WERI-Rb-1 (cell line): ENCODE measurements around the gene GBP1.

Experiments used
- DNase-seq: peaks from one replicate; pipeline ENCODE4 v3.0.0-alpha.2; 2020
- H3K27ac ChIP-seq: fragments of 250-450 bp; sonication (Bioruptor Pico); 2 replicates; pipeline ENCODE4 v1.5.1; 2020; ENCODE audit warnings: mild to moderate bottlenecking, moderate library complexity
- H3K27me3 ChIP-seq: fragments of 250-450 bp; sonication (Bioruptor Pico); 2 replicates; pipeline ENCODE4 v1.5.1; 2021; ENCODE audit warnings: mild to moderate bottlenecking, low read depth, moderate library complexity; ENCODE audit not compliant: insufficient read depth, severe bottlenecking
- H3K36me3 ChIP-seq: fragments of 250-450 bp; sonication (Bioruptor Pico); 2 replicates; pipeline ENCODE4 v1.5.1; 2020; ENCODE audit warnings: mild to moderate bottlenecking, moderate library complexity
- H3K4me3 ChIP-seq: 2 replicates; pipeline ENCODE4 v1.5.1; 2011; ENCODE audit warnings: low read depth, mild to moderate bottlenecking, control low read depth, low read length
- H3K9me3 ChIP-seq: fragments of 250-450 bp; sonication (Bioruptor Pico); 2 replicates; pipeline ENCODE4 v1.5.1; 2021; ENCODE audit warnings: mild to moderate bottlenecking, moderate library complexity; ENCODE audit not compliant: severe bottlenecking
- TF ChIP-seq, protein P1 (sequence below): IDR thresholded peaks from 2 replicates; pipeline ENCODE4 v1.5.1; 2011; ENCODE audit warnings: low read depth, mild to moderate bottlenecking, control low read depth, inconsistent platforms, low read length

GBP1 gene

DNA sequence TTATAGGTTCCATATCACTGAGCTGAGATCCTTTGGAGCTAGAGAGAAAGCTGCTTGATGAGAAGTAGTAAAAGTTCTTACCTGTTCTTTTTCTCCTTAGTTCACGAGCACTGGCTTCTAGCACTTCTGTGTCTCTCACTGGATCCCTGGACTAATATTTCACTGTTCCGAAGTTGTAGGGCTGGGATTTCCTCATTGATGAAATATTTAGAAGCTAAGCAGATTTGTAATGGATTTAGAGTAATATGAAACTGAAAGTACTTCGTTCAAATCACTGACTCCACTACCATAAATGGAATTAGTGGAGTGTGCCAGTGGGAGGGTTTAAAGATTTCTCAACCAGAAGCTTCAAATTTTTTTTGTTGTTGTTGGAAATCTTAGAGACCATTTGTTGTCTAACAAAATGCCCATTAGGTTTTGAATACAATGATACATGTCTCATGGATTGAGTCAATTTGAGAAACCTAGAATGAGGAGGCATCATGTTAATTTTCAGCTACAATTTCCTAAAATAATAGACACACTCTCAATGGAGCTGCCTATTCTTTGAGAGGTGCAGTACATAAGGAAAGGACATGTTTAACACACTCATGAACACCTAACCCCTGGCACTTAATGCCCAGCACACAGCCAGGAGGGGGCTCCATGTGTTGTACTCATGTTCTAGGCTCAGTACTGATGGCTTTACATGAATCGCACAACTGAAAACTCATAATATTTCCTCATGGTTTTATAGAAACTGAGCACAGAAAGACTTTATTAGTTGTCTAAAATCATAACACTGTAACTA is at the start of gene GBP1:
Gene GBP1 (minus strand): TSS at position 130 of the 790 bp plus-strand sequence. CDS start 1,974 bp downstream, outside the sequence.
- TF ChIP-seq, protein P1, sequence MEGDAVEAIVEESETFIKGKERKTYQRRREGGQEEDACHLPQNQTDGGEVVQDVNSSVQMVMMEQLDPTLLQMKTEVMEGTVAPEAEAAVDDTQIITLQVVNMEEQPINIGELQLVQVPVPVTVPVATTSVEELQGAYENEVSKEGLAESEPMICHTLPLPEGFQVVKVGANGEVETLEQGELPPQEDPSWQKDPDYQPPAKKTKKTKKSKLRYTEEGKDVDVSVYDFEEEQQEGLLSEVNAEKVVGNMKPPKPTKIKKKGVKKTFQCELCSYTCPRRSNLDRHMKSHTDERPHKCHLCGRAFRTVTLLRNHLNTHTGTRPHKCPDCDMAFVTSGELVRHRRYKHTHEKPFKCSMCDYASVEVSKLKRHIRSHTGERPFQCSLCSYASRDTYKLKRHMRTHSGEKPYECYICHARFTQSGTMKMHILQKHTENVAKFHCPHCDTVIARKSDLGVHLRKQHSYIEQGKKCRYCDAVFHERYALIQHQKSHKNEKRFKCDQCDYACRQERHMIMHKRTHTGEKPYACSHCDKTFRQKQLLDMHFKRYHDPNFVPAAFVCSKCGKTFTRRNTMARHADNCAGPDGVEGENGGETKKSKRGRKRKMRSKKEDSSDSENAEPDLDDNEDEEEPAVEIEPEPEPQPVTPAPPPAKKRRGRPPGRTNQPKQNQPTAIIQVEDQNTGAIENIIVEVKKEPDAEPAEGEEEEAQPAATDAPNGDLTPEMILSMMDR, result no peak
- no peaks in the 10 kb centered on the region for H3K9me3 ChIP-seq
- DNase-seq, result no peak
- H3K36me3 ChIP-seq, result no peaks in the 10 kb centered on the region
- no peak within 1 kb of the TSS for H3K27ac ChIP-seq
- H3K4me3 ChIP-seq, result no peak within 1 kb of the TSS
- peaks cover 7% of the 10 kb centered on the region for H3K27me3 ChIP-seq

DNA sequence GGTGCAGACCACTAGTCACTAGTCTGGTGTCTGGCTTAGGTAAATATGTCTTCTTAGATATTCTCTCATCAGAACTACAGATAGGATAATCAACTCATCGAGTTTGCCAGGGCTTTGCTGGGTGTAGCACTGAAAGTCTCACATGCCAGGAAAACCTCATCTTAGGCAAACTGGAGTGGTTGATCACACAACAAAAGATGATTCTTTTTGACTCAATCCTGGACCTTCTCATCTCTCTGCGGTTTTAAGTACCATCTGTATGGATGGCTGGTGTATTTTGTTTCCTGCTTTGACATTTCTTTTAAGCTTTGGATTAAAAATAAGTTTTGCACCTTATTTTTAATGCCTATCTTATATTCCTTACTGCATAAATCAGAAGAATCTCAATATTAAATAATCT is 49.7 kb upstream of the GBP1 start:
- no peak for DNase-seq
- TF ChIP-seq, protein P1, result no peak
- H3K9me3 ChIP-seq, result no peaks in the 10 kb centered on the region
- no peak overlapping the region for H3K4me3 ChIP-seq
- H3K27me3 ChIP-seq, result peaks cover 19% of the 10 kb centered on the region
- no peak overlapping the region for H3K27ac ChIP-seq
- H3K36me3 ChIP-seq, result no peaks in the 10 kb centered on the region

- DNase-seq, result no peak
- H3K27me3 ChIP-seq, result peaks cover 22% of the 10 kb centered on the region
- TF ChIP-seq, protein P1, result no peak
- H3K36me3 ChIP-seq, result no peaks in the 10 kb centered on the region
- no peaks in the 10 kb centered on the region for H3K9me3 ChIP-seq
- H3K27ac ChIP-seq, result no peak overlapping the region
- H3K4me3 ChIP-seq, result no peak overlapping the region
These were observed 48.0 kb upstream of the GBP1 start for GRCh38 chr1:89112871-89113613.

DNA sequence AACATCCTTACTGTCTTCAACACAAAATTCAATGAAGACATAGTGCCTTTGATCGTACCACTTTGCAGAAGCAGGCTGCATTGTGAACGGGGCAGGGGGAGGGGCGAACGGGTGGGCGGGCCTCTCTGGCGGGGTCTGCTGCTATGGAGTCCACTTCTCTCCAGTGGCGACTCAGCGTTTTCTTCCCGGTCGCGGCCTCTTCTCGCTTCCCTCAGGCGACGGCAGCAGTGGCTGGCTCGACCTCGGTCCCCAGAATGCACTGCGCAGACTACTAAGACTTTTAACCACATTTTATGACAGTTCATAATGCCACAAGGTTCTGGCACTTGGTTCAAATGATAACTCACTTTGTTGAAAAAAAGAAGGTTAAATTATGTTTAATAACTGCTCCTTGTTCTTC is 39.7 kb upstream of the GBP1 start:
- no peak for DNase-seq

DNA sequence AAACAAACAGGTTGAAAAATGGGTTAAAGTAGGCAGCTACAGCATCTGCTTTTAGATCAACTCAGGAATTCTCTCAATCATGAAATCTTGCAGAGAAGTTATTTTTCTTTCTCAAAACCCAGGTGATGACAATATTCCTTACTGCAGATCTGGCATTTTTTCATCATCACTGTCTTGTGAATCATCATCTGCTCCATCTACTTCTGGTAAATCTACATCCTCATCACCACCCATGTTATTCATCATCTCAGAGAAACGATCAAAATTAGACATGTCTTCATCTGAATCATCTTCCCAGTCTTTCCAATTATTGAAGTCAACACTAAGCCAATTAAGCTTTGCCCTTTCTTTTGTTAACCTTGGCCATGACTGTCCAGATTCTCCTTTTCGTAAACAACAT is 39.1 kb upstream of the GBP1 start:
- Histone ChIP-seq H3K9me3 (no peaks in the 10 kb centered on the region), H3K4me3 (no peak overlapping the region), H3K27ac (no peak overlapping the region), H3K27me3 (peaks cover 3% of the 10 kb centered on the region), H3K36me3 (no peaks in the 10 kb centered on the region)
- no peak for DNase-seq
- TF ChIP-seq, protein P1, result no peak

More for the DNA sequence above, 39.7 kb upstream of the GBP1 start:
- Histone ChIP-seq H3K27me3 (peaks cover 4% of the 10 kb centered on the region), H3K4me3 (no peak overlapping the region), H3K36me3 (no peaks in the 10 kb centered on the region), H3K27ac (no peak overlapping the region), H3K9me3 (no peaks in the 10 kb centered on the region)
- TF ChIP-seq, protein P1, result no peak
